Aorta (tissue), 5 donors: ENCODE measurements around the gene LONP1. TPM values are rescaled to one million over a fixed set of nuclear protein-coding genes. Genes with fewer than 3 reads are reported as not detected.

Experiments used
- ATAC-seq: fragments of 200-7000 bp; cut with Tn5 transposase; one replicate; pipeline ENCODE4 v1.9.1; 2022; ENCODE audit warnings: moderate library complexity; ENCODE audit not compliant: low FRiP score
- DNase-seq, 2 donors: peaks; one replicate each; pipeline ENCODE4 v3.0.0-alpha.2; 2020
- H3K27ac ChIP-seq, 2 donors: one replicate each; pipeline ENCODE4 v1.5.1; 2013; ENCODE audit warnings: low read length in 2 of 2, mild to moderate bottlenecking in 2 of 2, moderate library complexity in 2 of 2, control low read depth in 1 of 2, inconsistent platforms in 1 of 2, low read depth in 1 of 2
- H3K27me3 ChIP-seq, 2 donors: one replicate each; pipeline ENCODE4 v1.6.1; 2013; ENCODE audit warnings: control low read depth in 1 of 2, low read length in 1 of 2, mild to moderate bottlenecking in 1 of 2, moderate library complexity in 1 of 2; ENCODE audit not compliant: insufficient read depth in 2 of 2, control insufficient read depth in 1 of 2
- H3K36me3 ChIP-seq, 2 donors: one replicate each; pipeline ENCODE4 v1.6.1; 2013; ENCODE audit warnings: control low read depth in 1 of 2, low read length in 1 of 2, mild to moderate bottlenecking in 1 of 2; ENCODE audit not compliant: insufficient read depth in 2 of 2, control insufficient read depth in 1 of 2
- H3K4me1 ChIP-seq, 2 donors: one replicate each; pipeline ENCODE4 v1.6.1; 2013; ENCODE audit warnings: low read length in 2 of 2, control low read depth in 1 of 2, mild to moderate bottlenecking in 1 of 2, moderate library complexity in 1 of 2; ENCODE audit not compliant: insufficient read depth in 2 of 2, control insufficient read depth in 1 of 2
- H3K4me3 ChIP-seq, 2 donors: one replicate each; pipeline ENCODE4 v1.5.1; 2013; ENCODE audit warnings: low read length in 2 of 2, control low read depth in 1 of 2, mild to moderate bottlenecking in 1 of 2
- H3K9me3 ChIP-seq: one replicate; pipeline ENCODE4 v1.6.1; 2013; ENCODE audit warnings: mild to moderate bottlenecking, low read length; ENCODE audit not compliant: control insufficient read depth
- WGBS, 2 donors: extraction: QIAGEN DNeasy Blood & Tissue Kit; methylation state at CpG; one replicate each; pipeline ENCODE4 v1.1.7; 2013; 5-methylcytosine and 5-hydroxymethylcytosine counted together
- intact Hi-C, 2 donors: fragments of 100-400 bp; cut with DNase I; formaldehyde crosslinking; loops; one replicate each; pipeline versions ENCODE4 v1.14.2 to v1.15.0; 2022
- polyA plus RNA-seq, 2 donors: library from polyadenylated mRNA; stranded (reverse); fragments of 200-250 nt; gene quantifications; one replicate each; pipeline ENCODE4 v1.2.3, GENCODE V29; 2013
- total RNA-seq, 2 donors: library from RNA; stranded (reverse); fragmentation: NEBNext Ultra II Directional; extraction: Animal tissue kit (Norgen Biotek cat#: 25700); gene quantifications; one replicate each; pipeline ENCODE4 v1.2.1, GENCODE V29; 2021
- donor health status: healthy with polysubstance abuse.
- donor health status: Bipolar disorder and iron deficiency.
- donor health status: DM: no; HTN: no; CAD: no.
- donor health status: DM: no; HTN: no; CAD: no.
- donor health status: DM: yes; HTN: yes; CAD: no.

The LONP1 gene
- total and polyA plus RNA-seq, 4 donors = 20.4 to 64.6 (median 43.3) TPM

DNA sequence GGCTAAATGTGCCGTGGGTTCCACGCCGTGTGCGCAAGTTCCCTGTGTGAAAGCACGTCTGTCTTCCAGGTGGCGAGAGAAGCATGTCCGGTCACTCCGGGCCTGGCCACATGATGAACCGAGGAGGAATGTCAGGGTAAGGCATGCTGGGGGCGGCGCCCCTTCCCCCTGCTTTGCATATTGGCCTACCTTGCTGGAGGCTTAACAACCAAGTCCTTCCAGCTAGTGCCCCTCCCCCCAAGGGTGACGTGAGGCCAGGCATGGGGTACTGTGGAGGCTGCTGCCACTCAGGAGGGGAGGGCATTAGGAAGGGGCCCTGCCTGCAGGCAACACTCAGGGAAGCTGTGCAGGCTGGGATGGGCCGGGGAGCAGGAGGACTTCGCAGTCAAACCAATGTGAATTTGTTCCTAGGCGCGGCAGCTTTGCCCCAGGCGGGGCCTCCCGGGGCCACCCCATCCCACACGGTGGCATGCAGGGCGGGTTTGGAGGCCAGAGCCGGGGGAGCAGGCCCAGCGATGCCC, 52.1 kb downstream of the LONP1 start:
- WGBS, 2 donors = 82% methylated on average over 22 of the region's 22 CpGs

DNA sequence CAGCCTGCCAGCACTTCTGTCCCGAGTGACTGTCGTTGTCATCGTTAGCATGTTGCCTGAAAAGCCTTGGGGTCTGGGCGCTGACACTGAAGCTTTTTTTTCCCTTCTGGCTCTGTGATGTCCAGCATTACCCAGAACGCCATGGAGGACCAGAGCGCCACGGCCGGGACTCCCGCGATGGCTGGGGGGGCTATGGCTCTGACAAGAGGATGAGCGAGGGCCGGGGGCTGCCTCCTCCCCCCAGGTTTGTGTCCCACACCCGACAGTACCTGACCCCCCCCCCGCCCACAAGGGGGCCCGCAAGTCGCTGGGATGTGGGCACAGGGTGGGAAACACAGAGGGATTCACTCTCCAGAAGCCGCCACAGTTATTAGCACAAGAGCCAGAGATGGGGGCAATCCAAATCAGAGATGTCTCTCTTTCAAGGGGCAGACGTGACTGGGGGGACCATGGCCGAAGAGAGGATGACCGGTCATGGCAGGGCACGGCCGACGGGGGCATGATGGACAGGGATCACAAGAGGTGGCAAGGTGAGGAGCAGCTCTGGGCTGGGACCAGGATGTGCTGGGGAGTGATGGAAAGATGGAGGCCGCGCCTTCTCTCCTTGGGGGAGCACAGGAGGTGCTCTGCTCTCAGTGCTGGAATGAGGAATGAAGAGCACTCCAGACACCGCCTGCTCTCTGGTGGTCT, 52.9 kb downstream of the LONP1 start:
- Histone ChIP-seq H3K4me1 (no peaks in the 10 kb centered on the region), H3K4me3 (no peak overlapping the region), H3K9me3 (no peaks in the 10 kb centered on the region), H3K27me3 (no peaks in the 10 kb centered on the region), H3K36me3 (peaks cover 4 to 17% of the 10 kb centered on the region in 2 donors), H3K27ac (no peak overlapping the region)
- ATAC-seq (no peak), DNase-seq (peak in 1 of 2 donors; percentile 75)
- intact Hi-C loops = no loop called here
- 85 to 87% methylated on average over 26 of the region's 26 CpGs for WGBS, 2 donors

More for the DNA sequence above, 52.1 kb downstream of the LONP1 start:
- Histone ChIP-seq H3K4me1 (no peaks in the 10 kb centered on the region), H3K36me3 (peaks cover 4 to 17% of the 10 kb centered on the region in 2 donors), H3K27ac (no peak overlapping the region), H3K4me3 (no peak overlapping the region), H3K27me3 (no peaks in the 10 kb centered on the region), H3K9me3 (no peaks in the 10 kb centered on the region)
- ATAC-seq (no peak), DNase-seq (peak in 1 of 2 donors; percentile 70)
- intact Hi-C loops = no loop called here

DNA sequence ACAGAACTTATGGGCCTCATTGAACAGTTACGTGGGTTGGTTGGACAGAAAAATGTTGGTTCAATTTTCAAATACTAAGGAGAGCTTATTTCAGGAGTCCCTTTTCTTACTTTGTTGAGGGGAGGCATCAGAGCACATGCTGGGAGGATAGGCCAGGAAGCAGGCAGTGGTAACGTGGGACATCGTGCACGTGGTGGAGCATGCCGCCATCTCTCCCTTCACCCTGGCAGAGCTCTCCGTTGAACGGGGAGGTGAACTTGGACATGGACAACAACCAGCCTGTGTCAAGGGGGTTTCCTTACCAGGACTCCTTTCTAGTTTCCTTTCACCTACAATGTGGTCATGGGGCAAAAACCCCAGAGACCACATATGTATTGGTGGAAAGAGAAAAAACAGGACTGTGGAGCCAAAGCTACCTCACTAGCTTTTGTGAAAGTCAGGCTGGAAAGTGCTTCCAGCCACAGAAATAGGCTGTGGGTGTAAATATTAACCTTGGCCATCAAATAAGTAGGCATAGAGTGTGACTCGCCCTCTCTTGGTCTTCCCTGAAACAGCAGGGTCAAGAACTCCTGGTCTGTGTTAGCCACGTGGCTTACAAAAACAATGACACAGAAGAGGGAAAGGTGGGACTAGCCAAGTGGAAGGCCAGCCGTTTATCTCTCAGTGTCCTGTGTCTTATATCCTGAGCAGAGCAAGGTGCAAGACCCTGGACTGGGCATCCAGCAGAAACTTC, 54.0 kb downstream of the LONP1 start:
- DNase-seq = peak in 1 of 2 donors; percentile 61
- H3K9me3 ChIP-seq = no peaks in the 10 kb centered on the region
- no peak for ATAC-seq
- 60 to 62% methylated on average over 10 of the region's 10 CpGs for WGBS, 2 donors
- H3K4me1 ChIP-seq = no peaks in the 10 kb centered on the region
- H3K27ac ChIP-seq = no peak overlapping the region
- H3K4me3 ChIP-seq = no peak overlapping the region
- intact Hi-C loops = no loop called here
- H3K36me3 ChIP-seq = peaks cover 4 to 21% of the 10 kb centered on the region in 2 donors
- H3K27me3 ChIP-seq = no peaks in the 10 kb centered on the region

DNA sequence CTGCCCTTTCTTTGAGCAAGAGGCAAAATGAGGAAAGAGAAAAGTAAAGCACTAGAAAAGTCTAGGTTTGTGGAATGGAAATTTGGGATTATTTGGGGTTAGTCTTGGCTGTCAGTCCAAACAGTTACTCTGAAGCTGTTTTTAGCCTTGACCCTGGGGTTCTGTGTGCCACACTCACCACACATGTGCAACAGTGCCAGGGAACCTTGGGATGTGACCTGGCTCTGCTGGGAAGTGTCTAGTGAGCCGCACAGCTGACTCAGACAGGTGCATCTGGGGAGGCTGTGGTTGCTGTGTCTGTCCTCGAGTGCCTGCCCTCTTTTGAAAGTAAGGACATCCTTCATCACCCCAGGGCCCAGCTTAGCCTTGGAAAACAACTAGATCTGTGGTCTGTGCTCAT, 55.4 kb downstream of the LONP1 start:
- no peak overlapping the region for H3K4me3 ChIP-seq
- WGBS, 2 donors = 87 to 97% methylated on average over 2 of the region's 2 CpGs
- H3K27ac ChIP-seq = no peak overlapping the region
- peak in 1 of 2 donors; percentile 3 for DNase-seq
- H3K9me3 ChIP-seq = no peaks in the 10 kb centered on the region
- no peaks in the 10 kb centered on the region for H3K4me1 ChIP-seq
- ATAC-seq = no peak
- H3K27me3 ChIP-seq = no peaks in the 10 kb centered on the region
- H3K36me3 ChIP-seq = peaks cover 9 to 23% of the 10 kb centered on the region in 2 donors
- intact Hi-C loops = no loop called here

DNA sequence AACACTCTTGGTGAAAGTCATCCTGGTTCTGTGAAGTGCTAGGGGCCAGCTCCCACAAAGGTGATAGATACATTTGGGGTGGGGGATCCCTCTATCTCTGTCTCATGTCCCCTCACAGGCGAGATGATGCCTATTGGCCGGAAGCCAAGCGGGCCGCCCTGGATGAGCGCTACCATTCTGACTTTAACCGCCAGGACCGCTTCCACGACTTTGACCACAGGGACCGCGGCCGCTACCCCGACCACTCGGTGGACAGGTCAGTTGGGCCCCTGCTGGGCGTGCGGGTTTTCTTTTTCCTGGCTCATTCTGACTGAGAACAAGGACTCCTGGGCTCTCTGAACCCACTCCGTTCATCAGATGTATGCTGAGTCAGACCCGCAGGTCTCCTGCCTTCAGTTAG, 56.0 kb downstream of the LONP1 start:
- H3K4me3 ChIP-seq = no peak overlapping the region
- H3K27me3 ChIP-seq = no peaks in the 10 kb centered on the region
- H3K27ac ChIP-seq = no peak overlapping the region
- peaks cover 9 to 20% of the 10 kb centered on the region in 2 donors for H3K36me3 ChIP-seq
- 90 to 92% methylated on average over 17 of the region's 17 CpGs for WGBS, 2 donors
- intact Hi-C loops = no loop called here
- no peak for ATAC-seq
- DNase-seq = peak in 1 of 2 donors; percentile 76
- H3K9me3 ChIP-seq = no peaks in the 10 kb centered on the region
- H3K4me1 ChIP-seq = no peaks in the 10 kb centered on the region

DNA sequence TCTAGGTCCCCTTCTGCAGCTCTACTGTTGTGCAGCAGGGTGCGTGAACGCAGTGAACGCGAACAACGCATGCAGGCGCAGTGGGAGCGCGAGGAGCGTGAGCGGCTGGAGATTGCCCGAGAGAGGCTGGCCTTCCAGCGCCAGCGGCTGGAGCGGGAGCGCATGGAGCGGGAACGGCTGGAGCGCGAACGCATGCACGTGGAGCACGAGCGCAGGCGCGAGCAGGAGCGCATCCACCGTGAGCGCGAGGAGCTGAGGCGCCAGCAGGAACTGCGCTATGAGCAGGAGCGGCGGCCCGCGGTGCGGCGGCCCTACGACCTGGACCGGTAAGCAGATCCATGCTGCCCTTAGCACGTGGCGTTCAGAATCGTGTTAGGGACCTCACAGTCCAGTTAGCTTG, 58.5 kb downstream of the LONP1 start:
- Histone ChIP-seq H3K4me1 (no peaks in the 10 kb centered on the region), H3K4me3 (no peak overlapping the region), H3K27me3 (no peaks in the 10 kb centered on the region), H3K9me3 (no peaks in the 10 kb centered on the region), H3K36me3 (peaks cover 9 to 15% of the 10 kb centered on the region in 2 donors), H3K27ac (no peak overlapping the region)
- ATAC-seq (peak; percentile 41), DNase-seq (peak in 1 of 2 donors; percentile 65)
- WGBS, 2 donors = 96 to 97% methylated on average over 42 of the region's 42 CpGs
- intact Hi-C loops = no loop called here

DNA sequence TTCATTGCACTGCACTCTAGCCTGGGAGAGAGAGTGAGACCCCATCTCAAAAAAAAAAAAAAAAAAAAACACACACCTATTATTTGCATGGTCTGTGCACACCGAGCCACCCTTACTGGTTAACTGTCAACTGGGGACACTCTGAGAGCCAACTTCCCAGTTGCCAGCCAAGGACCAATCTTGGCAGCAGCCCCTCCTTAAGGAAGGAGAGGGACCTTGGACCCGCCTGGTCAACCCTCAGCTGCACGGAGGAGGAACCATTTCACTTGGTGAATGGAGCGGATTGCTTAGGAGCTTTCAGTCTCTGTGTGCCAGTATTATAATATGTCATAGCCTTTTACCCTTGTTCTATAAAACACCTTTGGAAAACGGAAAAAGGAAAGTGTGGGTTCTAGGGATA, 64.5 kb downstream of the LONP1 start:
- DNase-seq = no peak
- WGBS, 2 donors = 74 to 80% methylated on average over 5 of the region's 5 CpGs
- Histone ChIP-seq H3K27ac (no peak overlapping the region), H3K4me1 (no peaks in the 10 kb centered on the region), H3K9me3 (no peaks in the 10 kb centered on the region), H3K27me3 (no peaks in the 10 kb centered on the region), H3K4me3 (no peak overlapping the region), H3K36me3 (peaks cover 5 to 7% of the 10 kb centered on the region in 2 donors)
- intact Hi-C loops = no loop called here
- ATAC-seq = no peak

DNA sequence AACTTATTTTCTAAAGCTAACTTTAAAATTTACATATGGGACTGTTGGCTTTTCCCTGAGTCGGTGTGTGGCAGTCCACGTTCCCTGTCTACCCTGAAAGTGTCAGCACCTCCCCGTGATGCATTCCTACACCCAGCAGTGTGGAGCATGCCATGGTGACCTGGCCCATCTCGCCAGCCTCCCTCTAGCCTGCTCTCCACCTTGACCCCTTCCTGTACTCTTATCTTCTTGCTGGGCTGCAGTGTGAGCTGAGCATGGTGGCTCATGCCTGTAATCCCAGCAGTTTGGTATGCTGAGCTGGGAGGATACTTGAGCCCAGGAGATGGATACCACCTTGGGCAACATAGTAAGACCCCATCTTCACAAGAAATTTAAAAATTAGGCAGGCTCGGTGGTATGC, 65.0 kb downstream of the LONP1 start:
- Histone ChIP-seq H3K27me3 (no peaks in the 10 kb centered on the region), H3K27ac (no peak overlapping the region), H3K4me3 (no peak overlapping the region), H3K4me1 (no peaks in the 10 kb centered on the region), H3K36me3 (peaks cover 5 to 7% of the 10 kb centered on the region in 2 donors), H3K9me3 (no peaks in the 10 kb centered on the region)
- DNase-seq (no peak), ATAC-seq (no peak)
- intact Hi-C loops = no loop called here
- WGBS, 2 donors = 90% methylated on average over 5 of the region's 5 CpGs
